Activated effector memory CD4-positive, alpha-beta T cell treated with Interleukin-2 at 50 U/mL for 16 hours (primary cell): ENCODE measurements around the gene PEDS1.
A peak's percentile ranks its signal among the peaks of the same experiment; 100 is the strongest.
"Not testable (repeated sequence)": the region's sequence is repeated elsewhere in the genome, so short reads cannot be mapped to it uniquely, and the experiment has no call there.

ENCODE experiments used
- DNase-seq: peaks from one replicate; pipeline ENCODE4 v3.0.0-alpha.2; 2020

The PEDS1 gene

GRCh38 chr20:50161494-50161893 lies 8.0 kb upstream of the PEDS1 start:
- not testable (repeated sequence) for DNase-seq

GRCh38 chr20:50153153-50153499 lies 397 bp downstream of the PEDS1 start:
- DNase-seq, result no peak

GRCh38 chr20:50152394-50153152 lies 950 bp downstream of the PEDS1 start:
- no peak for DNase-seq

DNA sequence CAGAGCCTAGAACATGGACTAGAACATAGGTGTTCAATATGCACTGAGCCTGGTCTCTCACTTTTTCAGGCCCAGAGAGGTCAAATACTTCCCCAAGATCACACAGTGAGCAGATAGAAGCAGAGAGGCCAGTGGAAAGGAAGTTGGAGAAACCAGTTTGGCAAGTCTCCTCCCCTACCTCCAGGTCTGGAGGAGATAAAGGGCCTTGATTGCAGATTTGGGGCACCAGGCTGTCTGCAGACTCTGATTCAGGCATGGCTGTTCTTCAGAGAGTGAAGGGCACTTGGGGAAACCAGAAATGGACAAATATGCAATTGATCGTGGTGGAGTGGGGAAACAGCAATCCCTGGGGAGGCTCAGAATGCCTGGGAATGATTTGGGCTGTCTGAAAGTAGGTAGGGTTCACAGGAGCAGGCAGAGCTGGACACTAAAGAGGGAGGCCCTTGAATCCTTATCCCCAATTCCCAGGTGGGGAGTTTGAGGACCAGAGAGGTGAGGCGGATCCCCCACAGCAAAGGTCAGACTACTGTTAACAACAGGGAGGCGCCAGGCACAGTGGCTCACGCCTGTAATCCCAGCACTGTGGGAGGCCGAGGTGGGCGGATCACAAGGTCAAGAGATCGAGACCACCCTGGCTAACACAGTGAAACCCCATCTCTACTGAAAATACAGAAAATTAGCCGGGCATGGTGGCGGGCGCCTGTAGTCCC lies 2.3 kb downstream of the PEDS1 start:
- DNase-seq, result no peak

DNA sequence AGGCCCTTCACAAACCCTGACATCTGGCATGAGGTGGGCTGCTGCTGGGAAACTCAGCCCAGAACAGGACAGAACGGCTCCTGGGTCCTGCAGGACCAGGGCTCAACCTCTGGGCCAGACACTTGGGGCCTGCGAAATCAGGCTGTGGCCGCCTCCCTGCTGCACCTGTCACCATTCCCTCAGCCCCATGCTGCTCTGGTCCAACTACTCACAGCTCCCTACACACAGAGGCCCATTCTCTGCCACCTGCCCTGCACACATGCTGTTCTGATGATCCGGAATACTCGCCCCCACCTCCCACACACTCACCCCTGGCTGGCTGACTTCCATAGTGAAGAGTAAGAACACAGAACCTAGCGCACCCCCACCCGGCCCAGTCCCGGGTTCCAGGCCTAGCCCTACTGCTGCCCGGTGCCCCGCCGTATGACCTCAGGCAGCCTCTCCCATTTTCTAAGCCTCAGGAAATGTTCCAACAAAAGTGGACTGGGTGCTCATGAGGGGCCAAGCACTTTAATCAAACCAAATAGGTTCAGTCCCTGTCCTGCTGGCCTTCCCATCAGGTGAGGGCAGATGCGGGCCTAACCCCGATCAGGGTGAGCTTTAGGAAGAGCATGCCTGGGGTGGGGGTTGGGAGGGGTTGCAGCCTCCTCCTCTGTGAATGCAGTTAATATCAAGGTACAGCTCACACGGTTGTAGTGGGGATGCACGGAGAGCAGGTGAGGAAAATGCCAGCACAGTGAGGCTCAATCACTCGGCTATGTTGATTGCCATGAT lies 3.9 kb downstream of the PEDS1 start:
- no peak for DNase-seq

DNA sequence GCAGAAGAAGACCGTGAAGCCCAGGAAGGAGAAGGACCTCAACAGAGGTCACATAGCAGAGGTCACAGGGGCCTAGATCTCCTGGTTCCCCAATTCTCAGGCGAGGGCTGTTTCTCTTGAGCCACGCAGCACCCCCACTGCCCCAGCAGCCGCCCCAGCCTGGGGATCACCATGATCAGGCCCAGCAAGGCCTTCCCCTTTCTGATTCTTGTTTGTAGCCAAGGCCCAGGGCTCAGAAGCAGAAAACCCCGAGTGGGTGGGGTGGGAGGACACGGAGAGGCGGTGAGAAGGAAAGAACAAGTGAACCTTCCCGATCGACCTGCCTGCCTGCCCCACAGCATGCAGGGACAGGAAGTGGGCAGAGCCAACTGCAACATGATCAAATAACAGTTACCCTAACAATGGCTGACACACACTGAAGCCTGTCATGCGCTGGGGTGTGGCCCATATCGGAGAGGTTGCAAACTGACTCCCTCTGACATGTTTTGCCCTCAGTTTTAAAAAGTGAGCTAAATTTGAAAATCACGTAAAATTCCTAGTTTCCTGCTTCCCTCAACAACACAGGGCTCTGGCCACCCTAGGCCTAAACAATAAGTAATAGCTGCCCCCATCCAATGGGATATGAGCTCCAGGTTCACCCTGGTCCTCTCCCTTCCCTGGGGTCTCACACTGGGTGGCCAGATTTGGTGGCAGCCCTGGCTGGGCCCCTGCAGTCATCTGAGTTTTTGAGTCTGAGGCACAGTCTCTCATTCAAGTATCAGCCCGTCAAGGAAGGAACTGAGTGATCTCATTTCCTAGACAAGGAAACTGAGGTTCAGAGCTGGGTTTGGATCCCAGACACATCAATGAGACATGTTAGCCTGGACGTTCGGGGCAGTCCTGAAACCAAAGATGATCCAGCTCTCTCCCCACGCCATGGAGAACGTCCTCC lies 6.5 kb downstream of the PEDS1 start:
- DNase-seq, result peak; percentile 70

GRCh38 chr20:50146214-50146613 lies 7.3 kb downstream of the PEDS1 start:
- no peak for DNase-seq

DNA sequence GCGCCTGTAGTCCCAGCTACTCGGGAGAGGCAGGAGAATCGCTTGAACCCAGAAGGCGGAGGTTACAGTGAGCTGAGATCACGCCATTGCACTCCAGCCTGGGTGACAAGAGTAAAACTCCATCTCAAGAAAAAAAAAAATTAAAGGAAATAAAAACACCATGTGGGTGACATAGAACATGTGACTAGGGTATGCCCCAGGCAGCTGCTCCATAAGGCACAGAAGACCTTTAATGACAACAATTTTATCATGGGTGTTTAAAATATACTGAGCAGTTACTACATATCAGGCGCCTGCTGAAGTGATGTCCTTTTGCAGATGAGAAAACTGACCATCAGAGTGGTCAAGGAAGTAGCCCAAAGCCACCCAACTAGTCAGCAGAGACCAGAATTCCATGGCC lies 8.0 kb downstream of the PEDS1 start:
- DNase-seq, result no peak

DNA sequence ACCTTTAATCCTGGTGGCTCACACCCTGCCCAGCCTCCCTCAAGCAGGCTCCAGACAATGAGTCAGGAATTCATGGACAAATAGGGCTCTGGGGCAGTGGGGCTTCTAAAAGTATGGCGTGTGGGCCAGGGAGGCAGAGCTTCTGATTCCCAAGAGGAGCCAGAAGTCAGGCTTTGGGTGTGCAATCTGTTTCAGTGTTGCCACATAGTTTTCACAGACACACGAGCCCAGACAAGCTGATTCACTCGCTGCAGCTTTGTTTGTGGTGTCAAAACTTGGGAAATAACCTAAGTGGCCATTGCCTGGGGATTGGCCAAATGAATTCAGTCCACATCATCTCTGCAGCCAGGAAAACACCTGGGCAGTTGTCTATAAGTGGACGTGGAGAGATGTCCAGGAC lies 9.2 kb downstream of the PEDS1 start:
- no peak for DNase-seq

DNA sequence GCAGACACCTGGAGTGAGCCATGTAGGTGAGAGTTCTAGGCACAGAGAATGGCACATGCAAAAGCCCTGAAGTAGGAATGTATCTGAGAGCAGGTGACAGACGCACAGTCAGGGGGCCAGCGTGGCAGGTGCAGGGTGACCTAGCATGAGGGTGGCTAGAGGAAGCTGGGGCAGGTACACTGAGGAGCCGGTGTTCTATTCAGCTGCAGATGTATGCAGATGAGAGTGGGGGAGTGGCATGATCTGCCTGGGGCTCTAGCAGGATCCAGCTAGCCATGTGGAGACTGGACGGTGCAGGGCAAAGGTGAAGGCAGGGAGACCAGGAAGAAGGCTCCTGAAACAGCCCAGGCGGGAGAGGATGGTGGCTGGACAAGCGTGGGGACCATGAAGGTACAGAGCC lies 10.7 kb downstream of the PEDS1 start:
- DNase-seq, result no peak

DNA sequence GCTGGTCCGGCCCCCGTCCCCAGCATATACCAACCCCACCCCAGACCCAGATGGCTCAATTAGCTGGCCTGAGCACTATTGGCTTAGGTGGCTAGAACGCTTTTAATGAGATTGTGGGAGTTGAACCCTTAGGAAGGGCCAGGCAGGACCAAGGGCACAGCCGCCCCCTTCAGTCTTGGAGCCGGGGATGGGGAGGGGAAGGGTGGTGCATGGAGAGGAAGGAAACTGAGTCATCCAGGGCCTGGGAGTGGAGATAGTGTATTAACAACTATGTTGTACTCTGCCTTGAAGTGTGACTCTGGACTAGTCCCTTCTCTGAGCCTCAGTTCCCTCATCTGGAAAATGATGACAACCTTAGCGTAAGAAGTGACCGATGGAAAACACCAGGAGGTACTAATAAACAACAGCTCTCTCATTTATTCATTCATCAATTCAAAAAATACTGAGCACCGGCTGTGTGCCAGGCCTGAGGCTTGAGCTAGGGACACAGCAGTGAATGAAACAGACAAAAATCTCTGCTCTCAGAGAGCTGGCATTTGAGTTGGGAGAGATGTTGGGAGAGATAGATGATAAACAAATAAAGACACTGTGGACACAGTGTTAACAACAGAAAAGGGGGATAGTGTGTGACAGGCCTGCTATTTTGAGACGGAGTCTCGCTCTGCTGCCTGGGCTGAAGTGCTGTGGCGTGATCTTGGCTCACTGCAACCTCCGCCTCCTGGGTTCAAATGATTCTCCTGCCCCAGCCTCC lies 11.5 kb downstream of the PEDS1 start:
- no peak for DNase-seq

GRCh38 chr20:50141018-50141675 lies 12.4 kb downstream of the PEDS1 start:
- no peak for DNase-seq

GRCh38 chr20:50140339-50140859 lies 13.1 kb downstream of the PEDS1 start:
- no peak for DNase-seq

- DNase-seq, result no peak
Measured at GRCh38 chr20:50138479-50139393, 14.8 kb downstream of the PEDS1 start.

GRCh38 chr20:50138120-50138478 lies 15.4 kb downstream of the PEDS1 start:
- DNase-seq, result no peak

GRCh38 chr20:50137702-50138101 lies 15.8 kb downstream of the PEDS1 start:
- DNase-seq, result not testable (repeated sequence)

- DNase-seq, result no peak
Measured at GRCh38 chr20:50136822-50137599, 16.5 kb downstream of the PEDS1 start.

GRCh38 chr20:50135157-50135556 lies 18.4 kb downstream of the PEDS1 start:
- not testable (repeated sequence) for DNase-seq
